ENCODE results near the gene SYCE3.
A peak's percentile ranks its signal among the peaks of the same experiment; 100 is the strongest.

Gene SYCE3

DNA sequence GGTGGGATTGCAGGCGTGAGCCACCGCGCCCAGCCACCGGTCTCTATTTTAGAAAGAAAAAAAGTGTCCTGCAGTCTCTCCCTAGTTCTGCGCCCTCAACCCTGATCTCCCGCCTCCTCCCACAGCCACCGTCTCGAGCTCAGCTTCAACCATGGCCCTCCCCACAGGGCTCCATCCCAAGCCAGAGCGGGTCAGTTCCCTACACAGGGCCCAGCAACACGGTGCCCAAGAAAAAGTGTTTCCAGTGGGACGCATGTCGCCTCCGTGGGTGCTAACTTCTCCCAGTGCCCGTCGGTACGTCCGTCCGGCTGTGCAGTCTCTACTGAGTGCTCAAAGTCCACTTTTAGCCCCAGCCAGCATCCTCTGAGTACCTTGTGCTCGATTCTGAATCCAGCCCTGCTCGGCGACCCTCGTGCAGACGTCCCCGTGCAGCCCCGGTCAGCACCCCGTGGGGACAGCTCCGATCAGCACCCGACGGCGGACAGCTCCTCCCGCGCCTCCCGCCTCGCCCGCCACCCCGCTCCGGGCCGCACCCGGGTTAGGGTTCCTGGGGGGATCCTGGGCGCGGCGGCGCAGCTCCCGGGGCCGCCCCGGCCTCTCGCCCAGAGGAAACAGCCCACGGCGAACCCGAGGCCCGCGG is 37.2 kb upstream of the SYCE3 start:
- no peak for DNase-seq

DNA sequence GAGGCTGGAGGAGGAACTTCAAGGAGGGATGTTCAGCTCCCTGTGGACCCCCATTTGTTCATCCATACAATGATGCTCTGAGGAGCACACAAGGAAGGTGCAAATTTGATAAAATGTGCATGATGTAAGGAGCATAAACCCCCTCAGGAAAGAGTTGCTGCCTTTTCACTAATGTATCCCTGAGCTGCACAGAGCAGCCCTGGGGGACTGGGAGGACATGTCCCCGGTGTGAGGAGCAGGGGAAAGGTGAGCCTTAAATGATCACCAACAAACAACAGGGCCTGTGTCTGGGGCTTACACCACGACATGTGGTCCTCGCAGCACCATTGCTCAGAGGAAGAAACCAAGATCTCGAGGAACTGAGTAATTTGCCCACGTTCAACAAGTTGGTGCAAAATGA is 34.4 kb upstream of the SYCE3 start:
- DNase-seq: no peak

DNA sequence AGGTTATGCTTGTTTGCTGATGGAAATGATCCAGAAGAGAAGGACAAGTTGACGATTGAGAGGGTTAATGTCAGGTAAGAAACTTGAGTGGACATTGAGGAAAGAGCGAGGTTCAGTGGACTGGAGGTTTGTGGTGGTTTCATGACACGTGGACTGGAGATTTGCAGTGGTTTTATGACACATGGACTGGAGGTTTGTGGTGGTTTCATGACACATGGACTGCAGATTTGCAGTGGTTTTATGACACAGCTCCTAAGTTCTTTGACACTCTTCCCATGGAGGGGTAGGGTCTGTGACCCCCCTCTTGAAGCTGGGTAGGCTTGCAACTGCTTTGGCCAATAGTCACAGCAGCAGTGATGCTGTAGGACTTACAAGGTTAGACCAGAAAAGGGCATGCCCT is 32.5 kb upstream of the SYCE3 start:
- DNase-seq: no peak

- DNase-seq: no peak
Observed at GRCh38 chr22:50587407-50587806, 24.7 kb upstream of the SYCE3 start.

DNA sequence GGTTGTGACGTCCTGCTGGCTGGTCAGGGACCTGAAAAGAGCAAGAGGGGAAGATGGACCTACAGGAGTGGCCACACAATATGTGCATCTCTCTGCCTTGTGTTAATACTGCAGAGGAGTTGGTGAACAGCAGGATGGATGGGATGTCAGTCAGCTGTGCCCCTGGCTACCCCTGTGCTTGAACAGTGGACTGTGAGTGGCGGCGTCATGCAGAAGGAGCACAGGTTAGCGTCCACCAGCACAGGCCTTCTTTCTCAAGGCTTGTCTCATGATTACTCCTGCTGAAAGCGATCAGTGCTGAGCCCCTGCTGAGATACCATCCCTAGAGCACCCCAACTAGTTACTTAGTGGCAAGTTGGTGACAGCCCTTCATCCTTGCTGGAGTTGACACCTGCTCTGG is 23.7 kb upstream of the SYCE3 start:
- no peak for DNase-seq

DNA sequence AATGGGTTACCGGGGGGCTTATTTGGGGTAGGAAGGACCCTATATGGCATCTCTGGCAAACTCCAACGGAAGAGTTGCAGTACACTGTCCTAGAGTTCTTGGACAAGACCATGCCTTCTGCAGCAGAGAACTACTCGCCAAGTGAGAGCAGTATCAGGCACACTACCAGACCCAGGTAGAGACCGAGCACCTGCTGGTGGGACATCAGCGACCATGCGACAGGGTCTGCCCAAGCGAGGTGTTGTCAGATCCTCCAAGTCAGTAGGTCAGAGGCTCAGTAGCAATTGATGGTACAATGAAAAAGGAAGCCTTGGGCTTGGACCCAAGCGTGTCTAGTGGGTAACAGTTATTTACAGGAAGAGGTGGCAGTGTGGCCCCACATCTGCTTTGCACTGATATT is 23.1 kb upstream of the SYCE3 start:
- DNase-seq: no peak

GRCh38 chr22:50585238-50585637 is 22.5 kb upstream of the SYCE3 start:
- DNase-seq: no peak

- no peak for DNase-seq
Observed at GRCh38 chr22:50584106-50585096, 21.7 kb upstream of the SYCE3 start.

- DNase-seq: no peak
Observed at GRCh38 chr22:50583294-50583861, 20.7 kb upstream of the SYCE3 start.

GRCh38 chr22:50582493-50583293 is 20.0 kb upstream of the SYCE3 start, which contains the start of gene CHKB:
CHKB (minus strand) TSS chr22:50582849; CDS start chr22:50582781, 68 bp downstream.
- DNase-seq: peak; percentile 95

GRCh38 chr22:50581950-50582492 is 19.3 kb upstream of the SYCE3 start:
- DNase-seq: no peak

- DNase-seq: no peak
Observed at GRCh38 chr22:50581031-50581949, 18.6 kb upstream of the SYCE3 start.

- no peak for DNase-seq
Observed at GRCh38 chr22:50579752-50580151, 17.0 kb upstream of the SYCE3 start.

GRCh38 chr22:50578776-50579310 is 16.1 kb upstream of the SYCE3 start:
- DNase-seq: no peak

- DNase-seq: no peak
Observed at GRCh38 chr22:50577987-50578775, 15.5 kb upstream of the SYCE3 start, which contains the start of gene CPT1B. CPT1B (minus strand) TSS chr22:50578427; CDS start chr22:50577915, 512 bp downstream.

- DNase-seq: no peak
Observed at GRCh38 chr22:50577697-50577986, 14.9 kb upstream of the SYCE3 start.

DNA sequence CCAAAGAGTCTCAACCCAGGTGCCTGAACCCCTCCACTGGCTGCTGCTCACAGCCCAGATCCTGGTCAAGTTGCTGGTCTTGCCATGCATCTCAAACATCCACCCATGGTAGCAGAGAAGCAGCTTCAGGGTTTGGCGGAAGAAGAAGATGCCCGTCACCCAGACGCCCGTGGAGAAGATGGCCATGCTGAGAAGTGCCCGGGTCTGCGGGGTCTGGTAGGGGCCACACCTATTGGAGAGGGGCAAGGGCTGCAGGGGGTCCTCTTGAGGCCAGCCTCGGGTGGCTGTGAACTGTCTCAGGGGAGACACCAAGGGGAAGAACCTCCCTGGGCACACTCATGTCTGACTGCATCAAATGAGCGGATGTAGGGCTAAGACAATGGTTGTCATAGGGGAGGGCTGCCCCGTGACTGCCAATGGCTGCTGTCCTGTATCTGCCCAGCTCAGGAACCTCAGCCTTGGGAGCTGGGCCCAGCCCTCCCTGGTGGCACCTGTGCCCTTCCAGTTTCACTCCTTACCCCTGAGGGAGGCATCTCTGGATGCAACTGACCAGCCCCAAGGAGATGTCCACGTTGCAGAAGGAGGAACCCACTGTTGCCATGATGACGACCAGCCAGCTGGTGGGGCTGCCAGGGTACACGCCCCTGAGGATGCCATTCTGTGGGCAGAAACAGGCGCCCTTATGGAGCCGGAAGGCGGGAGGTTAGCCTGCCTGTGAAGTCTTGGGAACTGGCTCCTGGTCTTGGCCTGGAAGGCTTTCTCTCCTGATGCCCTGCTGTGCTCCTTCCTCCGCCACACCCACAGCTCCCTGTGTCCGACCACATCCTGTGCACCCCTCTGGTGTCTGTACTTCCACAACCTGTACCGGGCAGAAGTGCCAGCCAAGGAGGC is 14.3 kb upstream of the SYCE3 start:
- no peak for DNase-seq

DNA sequence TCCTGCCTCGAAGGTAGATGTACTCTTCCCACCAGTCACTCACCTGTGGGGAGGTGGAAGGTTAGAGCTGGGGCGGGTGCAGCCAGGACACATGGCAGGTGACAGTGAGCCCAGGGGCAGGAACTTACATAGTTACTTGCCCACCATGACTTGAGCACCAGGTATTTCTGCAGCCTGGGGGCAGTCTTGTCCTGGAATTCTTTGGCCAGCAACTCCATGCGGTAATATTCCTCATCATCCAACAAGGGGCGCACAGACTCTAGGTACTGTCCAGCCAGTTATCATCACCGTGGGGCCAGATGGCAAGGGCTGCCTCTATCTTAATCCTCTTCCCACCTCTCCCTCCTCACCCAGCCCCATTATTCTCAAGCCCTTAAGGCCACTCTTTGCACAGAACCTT is 13.4 kb upstream of the SYCE3 start:
- DNase-seq: no peak

- no peak for DNase-seq
Observed at GRCh38 chr22:50575426-50575941, 12.8 kb upstream of the SYCE3 start.

Measured in KG1 (cell line).